K562 (cell line): ENCODE data around the gene SYT6.

Experiments
- ESRRA ChIP-seq: fragments of 450-650 bp; IDR thresholded peaks from 2 replicates; pipeline ENCODE4 v1.6.1; 2014; ENCODE audit warnings: low read depth, mild to moderate bottlenecking, moderate library complexity, borderline replicate concordance
- HDAC6 ChIP-seq: IDR thresholded peaks from 2 replicates; pipeline ENCODE4 v1.6.1; 2012; ENCODE audit warnings: low read depth, mild to moderate bottlenecking, control low read depth, inconsistent platforms, low read length, moderate library complexity
- KLF16 ChIP-seq: IDR thresholded peaks from 2 replicates; pipeline ENCODE4 v1.6.1; 2016; ENCODE audit warnings: antibody characterized with exemption
- NUFIP1 ChIP-seq: fragments of 450-650 bp; IDR thresholded peaks from 2 replicates; pipeline ENCODE4 v1.6.1; 2018; ENCODE audit not compliant: partially characterized antibody
- REST ChIP-seq, 2 experiments: fragments of 450-650 bp; formaldehyde crosslinking in 1 of 2; IDR thresholded peaks; 2 replicates each; pipeline versions ENCODE4 v1.4.0 to v1.6.1; 2014 to 2020; ENCODE audit warnings: mild to moderate bottlenecking in 2 of 2, borderline replicate concordance in 1 of 2, low read depth in 1 of 2
- SAFB2 ChIP-seq: fragments of 200-400 bp; formaldehyde crosslinking; IDR thresholded peaks from 2 replicates; pipeline ENCODE4 v1.6.1; 2018; ENCODE audit warnings: borderline replicate concordance, low read length, low read depth, moderate library complexity; ENCODE audit not compliant: severe bottlenecking
- SMAD4 ChIP-seq: fragments of 250-450 bp; sonication (Bioruptor Pico); conservative IDR thresholded peaks from 2 replicates; pipeline ENCODE4 v1.8.0; 2021; ENCODE audit warnings: inconsistent platforms, mild to moderate bottlenecking, moderate library complexity
- ZKSCAN1 ChIP-seq: fragments of 150-350 bp; IDR thresholded peaks from 2 replicates; pipeline ENCODE4 v1.6.1; 2016; ENCODE audit warnings: low read depth, low read length
- TF ChIP-seq, protein P1 (sequence below): fragments of 200-800 bp; sonication (Bioruptor generic); IDR thresholded peaks from 2 replicates; pipeline ENCODE4 v1.6.1; 2016; ENCODE audit warnings: missing genetic modification characterization, missing compliant biosample characterization
- TF ChIP-seq, protein P2 (sequence below): fragments of 250-450 bp; sonication (Bioruptor Pico); IDR thresholded peaks from 2 replicates; pipeline ENCODE4 v1.4.0; 2020; ENCODE audit warnings: mild to moderate bottlenecking, moderate library complexity
- TF ChIP-seq, protein P3 (sequence below), 3 experiments: IDR thresholded peaks in 2 of 3; conservative IDR thresholded peaks in 1 of 3; 2 replicates each; pipeline ENCODE4 v1.5.1; 2011 to 2012; ENCODE audit warnings: low read length in 3 of 3, mild to moderate bottlenecking in 3 of 3, control low read depth in 2 of 3, improper control_type of control experiment in 1 of 3, inconsistent platforms in 1 of 3, low read depth in 1 of 3, mixed read lengths in 1 of 3, moderate library complexity in 1 of 3; ENCODE audit not compliant: insufficient read depth in 2 of 3

GRCh38 chr1:114082304-114082630 is 71.4 kb downstream of the SYT6 start:
- TF ChIP-seq SMAD4 (CRISPR knock-in tag) (no peak), HDAC6 (no peak), REST (IDR thresholded peaks at IDR 0.05; ENCODE audit: borderline replicate concordance) (no peak), REST (CRISPR knock-in tag; IDR thresholded peaks at IDR 0.05; ENCODE audit: low read depth) (no peak), ESRRA (no peak), NUFIP1 (no peak), SAFB2 (no peak), KLF16 (no peak), ZKSCAN1 (no peak)
- TF ChIP-seq, protein P1, sequence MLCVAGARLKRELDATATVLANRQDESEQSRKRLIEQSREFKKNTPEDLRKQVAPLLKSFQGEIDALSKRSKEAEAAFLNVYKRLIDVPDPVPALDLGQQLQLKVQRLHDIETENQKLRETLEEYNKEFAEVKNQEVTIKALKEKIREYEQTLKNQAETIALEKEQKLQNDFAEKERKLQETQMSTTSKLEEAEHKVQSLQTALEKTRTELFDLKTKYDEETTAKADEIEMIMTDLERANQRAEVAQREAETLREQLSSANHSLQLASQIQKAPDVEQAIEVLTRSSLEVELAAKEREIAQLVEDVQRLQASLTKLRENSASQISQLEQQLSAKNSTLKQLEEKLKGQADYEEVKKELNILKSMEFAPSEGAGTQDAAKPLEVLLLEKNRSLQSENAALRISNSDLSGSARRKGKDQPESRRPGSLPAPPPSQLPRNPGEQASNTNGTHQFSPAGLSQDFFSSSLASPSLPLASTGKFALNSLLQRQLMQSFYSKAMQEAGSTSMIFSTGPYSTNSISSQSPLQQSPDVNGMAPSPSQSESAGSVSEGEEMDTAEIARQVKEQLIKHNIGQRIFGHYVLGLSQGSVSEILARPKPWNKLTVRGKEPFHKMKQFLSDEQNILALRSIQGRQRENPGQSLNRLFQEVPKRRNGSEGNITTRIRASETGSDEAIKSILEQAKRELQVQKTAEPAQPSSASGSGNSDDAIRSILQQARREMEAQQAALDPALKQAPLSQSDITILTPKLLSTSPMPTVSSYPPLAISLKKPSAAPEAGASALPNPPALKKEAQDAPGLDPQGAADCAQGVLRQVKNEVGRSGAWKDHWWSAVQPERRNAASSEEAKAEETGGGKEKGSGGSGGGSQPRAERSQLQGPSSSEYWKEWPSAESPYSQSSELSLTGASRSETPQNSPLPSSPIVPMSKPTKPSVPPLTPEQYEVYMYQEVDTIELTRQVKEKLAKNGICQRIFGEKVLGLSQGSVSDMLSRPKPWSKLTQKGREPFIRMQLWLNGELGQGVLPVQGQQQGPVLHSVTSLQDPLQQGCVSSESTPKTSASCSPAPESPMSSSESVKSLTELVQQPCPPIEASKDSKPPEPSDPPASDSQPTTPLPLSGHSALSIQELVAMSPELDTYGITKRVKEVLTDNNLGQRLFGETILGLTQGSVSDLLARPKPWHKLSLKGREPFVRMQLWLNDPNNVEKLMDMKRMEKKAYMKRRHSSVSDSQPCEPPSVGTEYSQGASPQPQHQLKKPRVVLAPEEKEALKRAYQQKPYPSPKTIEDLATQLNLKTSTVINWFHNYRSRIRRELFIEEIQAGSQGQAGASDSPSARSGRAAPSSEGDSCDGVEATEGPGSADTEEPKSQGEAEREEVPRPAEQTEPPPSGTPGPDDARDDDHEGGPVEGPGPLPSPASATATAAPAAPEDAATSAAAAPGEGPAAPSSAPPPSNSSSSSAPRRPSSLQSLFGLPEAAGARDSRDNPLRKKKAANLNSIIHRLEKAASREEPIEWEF (CRISPR knock-in tag): no peak
- TF ChIP-seq, protein P2, sequence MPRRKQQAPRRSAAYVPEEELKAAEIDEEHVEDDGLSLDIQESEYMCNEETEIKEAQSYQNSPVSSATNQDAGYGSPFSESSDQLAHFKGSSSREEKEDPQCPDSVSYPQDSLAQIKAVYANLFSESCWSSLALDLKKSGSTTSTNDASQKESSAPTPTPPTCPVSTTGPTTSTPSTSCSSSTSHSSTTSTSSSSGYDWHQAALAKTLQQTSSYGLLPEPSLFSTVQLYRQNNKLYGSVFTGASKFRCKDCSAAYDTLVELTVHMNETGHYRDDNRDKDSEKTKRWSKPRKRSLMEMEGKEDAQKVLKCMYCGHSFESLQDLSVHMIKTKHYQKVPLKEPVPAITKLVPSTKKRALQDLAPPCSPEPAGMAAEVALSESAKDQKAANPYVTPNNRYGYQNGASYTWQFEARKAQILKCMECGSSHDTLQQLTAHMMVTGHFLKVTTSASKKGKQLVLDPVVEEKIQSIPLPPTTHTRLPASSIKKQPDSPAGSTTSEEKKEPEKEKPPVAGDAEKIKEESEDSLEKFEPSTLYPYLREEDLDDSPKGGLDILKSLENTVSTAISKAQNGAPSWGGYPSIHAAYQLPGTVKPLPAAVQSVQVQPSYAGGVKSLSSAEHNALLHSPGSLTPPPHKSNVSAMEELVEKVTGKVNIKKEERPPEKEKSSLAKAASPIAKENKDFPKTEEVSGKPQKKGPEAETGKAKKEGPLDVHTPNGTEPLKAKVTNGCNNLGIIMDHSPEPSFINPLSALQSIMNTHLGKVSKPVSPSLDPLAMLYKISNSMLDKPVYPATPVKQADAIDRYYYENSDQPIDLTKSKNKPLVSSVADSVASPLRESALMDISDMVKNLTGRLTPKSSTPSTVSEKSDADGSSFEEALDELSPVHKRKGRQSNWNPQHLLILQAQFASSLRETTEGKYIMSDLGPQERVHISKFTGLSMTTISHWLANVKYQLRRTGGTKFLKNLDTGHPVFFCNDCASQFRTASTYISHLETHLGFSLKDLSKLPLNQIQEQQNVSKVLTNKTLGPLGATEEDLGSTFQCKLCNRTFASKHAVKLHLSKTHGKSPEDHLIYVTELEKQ (CRISPR knock-in tag): no peak
- TF ChIP-seq, protein P3, sequence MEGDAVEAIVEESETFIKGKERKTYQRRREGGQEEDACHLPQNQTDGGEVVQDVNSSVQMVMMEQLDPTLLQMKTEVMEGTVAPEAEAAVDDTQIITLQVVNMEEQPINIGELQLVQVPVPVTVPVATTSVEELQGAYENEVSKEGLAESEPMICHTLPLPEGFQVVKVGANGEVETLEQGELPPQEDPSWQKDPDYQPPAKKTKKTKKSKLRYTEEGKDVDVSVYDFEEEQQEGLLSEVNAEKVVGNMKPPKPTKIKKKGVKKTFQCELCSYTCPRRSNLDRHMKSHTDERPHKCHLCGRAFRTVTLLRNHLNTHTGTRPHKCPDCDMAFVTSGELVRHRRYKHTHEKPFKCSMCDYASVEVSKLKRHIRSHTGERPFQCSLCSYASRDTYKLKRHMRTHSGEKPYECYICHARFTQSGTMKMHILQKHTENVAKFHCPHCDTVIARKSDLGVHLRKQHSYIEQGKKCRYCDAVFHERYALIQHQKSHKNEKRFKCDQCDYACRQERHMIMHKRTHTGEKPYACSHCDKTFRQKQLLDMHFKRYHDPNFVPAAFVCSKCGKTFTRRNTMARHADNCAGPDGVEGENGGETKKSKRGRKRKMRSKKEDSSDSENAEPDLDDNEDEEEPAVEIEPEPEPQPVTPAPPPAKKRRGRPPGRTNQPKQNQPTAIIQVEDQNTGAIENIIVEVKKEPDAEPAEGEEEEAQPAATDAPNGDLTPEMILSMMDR (IDR thresholded peaks at IDR 0.05 in 2 of 3, conservative IDR thresholded peaks at IDR 0.05 in 1 of 3; ENCODE audit: insufficient read depth in 2 of 3, low read depth in 1 of 3, low read length in 3 of 3): no peak
